Tibial nerve (tissue), 4 donors: Measurements from ENCODE around the gene RPLP1. TPM values are rescaled to one million over a fixed set of nuclear protein-coding genes. Genes with fewer than 3 reads are reported as not detected.
A peak's percentile ranks its signal among the peaks of the same experiment; 100 is the strongest.

Experiments used
- DNase-seq, 2 donors: peaks; one replicate each; pipeline ENCODE4 v3.0.0-alpha.2; 2019; ENCODE audit warnings: low spot score in 2 of 2
- H3K27ac ChIP-seq, 4 donors: fragments of 200-600 bp; sonication (generic) in 3 of 4; one replicate each; pipeline ENCODE4 v1.5.1; 2017 to 2019; ENCODE audit warnings: mild to moderate bottlenecking in 1 of 4
- H3K27me3 ChIP-seq, 2 donors: fragments of 200-600 bp; sonication (generic) in 1 of 2; one replicate each; pipeline versions ENCODE4 v1.5.1 to v1.6.0; 2017 to 2019
- H3K36me3 ChIP-seq, 3 donors: fragments of 200-600 bp; sonication (generic); one replicate each; pipeline ENCODE4 v1.5.1; 2018 to 2019
- H3K4me1 ChIP-seq, 4 donors: fragments of 200-600 bp; sonication (generic) in 3 of 4; one replicate each; pipeline ENCODE4 v1.5.1; 2017 to 2019
- H3K4me3 ChIP-seq, 4 donors: fragments of 200-600 bp; sonication (generic) in 3 of 4; one replicate each; pipeline ENCODE4 v1.5.1; 2017 to 2019; ENCODE audit warnings: mild to moderate bottlenecking in 1 of 4, moderate library complexity in 1 of 4
- H3K9me3 ChIP-seq, 4 donors: fragments of 200-600 bp; sonication (generic) in 3 of 4; one replicate each; pipeline ENCODE4 v1.5.1; 2017 to 2019
- EP300 ChIP-seq, 2 donors: sonication (generic); formaldehyde crosslinking; IDR thresholded peaks; one replicate each; pipeline ENCODE4 v1.6.1; 2017; ENCODE audit warnings: antibody characterized with exemption in 2 of 2, mild to moderate bottlenecking in 1 of 2
- POLR2A ChIP-seq, 2 donors: fragments of 450-650 bp; IDR thresholded peaks; one replicate each; pipeline ENCODE4 v1.6.1; 2017; ENCODE audit warnings: antibody characterized with exemption in 2 of 2, mild to moderate bottlenecking in 2 of 2, moderate library complexity in 2 of 2
- WGBS, 2 donors: methylation state at CpG; one replicate each; pipeline ENCODE4 v1.1.5; 2018; 5-methylcytosine and 5-hydroxymethylcytosine counted together
- total RNA-seq, 4 donors: library from RNA; depleted of rRNA; stranded (reverse); fragments of >200 nt; gene quantifications; one replicate each; pipeline ENCODE4 v1.1.0, GENCODE V29; 2016
- TF ChIP-seq, protein P1 (sequence below), 5 experiments: fragments of 200-600 bp in 3 of 5; fragments of 450-650 bp in 2 of 5; sonication (generic) in 3 of 5; IDR thresholded peaks; one replicate each; pipeline ENCODE4 v1.5.1; 2016 to 2019; ENCODE audit warnings: antibody characterized with exemption in 5 of 5, mild to moderate bottlenecking in 3 of 5, moderate library complexity in 2 of 5

RPLP1 gene
- total RNA-seq, 4 donors from 2014 or later = 435 to 693 (median 620) TPM

GRCh38 chr15:69479081-69479480 lies 26.5 kb downstream of the RPLP1 start:
- TF ChIP-seq, protein P1, sequence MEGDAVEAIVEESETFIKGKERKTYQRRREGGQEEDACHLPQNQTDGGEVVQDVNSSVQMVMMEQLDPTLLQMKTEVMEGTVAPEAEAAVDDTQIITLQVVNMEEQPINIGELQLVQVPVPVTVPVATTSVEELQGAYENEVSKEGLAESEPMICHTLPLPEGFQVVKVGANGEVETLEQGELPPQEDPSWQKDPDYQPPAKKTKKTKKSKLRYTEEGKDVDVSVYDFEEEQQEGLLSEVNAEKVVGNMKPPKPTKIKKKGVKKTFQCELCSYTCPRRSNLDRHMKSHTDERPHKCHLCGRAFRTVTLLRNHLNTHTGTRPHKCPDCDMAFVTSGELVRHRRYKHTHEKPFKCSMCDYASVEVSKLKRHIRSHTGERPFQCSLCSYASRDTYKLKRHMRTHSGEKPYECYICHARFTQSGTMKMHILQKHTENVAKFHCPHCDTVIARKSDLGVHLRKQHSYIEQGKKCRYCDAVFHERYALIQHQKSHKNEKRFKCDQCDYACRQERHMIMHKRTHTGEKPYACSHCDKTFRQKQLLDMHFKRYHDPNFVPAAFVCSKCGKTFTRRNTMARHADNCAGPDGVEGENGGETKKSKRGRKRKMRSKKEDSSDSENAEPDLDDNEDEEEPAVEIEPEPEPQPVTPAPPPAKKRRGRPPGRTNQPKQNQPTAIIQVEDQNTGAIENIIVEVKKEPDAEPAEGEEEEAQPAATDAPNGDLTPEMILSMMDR (IDR thresholded peaks at IDR 0.05) = no peak
- TF ChIP-seq EP300 (IDR thresholded peaks at IDR 0.05) (no peak), POLR2A (IDR thresholded peaks at IDR 0.05) (no peak)
- Histone ChIP-seq H3K4me1 (peaks cover 0 to 20% (median 2%) of the 10 kb centered on the region in 4 donors), H3K27me3 (no peaks in the 10 kb centered on the region), H3K27ac (peak overlapping the region in 1 of 4 donors; percentile 1), H3K9me3 (peaks cover 0 to 7% (median 0%) of the 10 kb centered on the region in 4 donors), H3K36me3 (no peaks in the 10 kb centered on the region), H3K4me3 (no peak overlapping the region)
- no peak for DNase-seq
- WGBS, 2 donors = 84 to 88% methylated on average over 3 to 4 of the region's 4 CpGs

- Histone ChIP-seq H3K36me3 (no peaks in the 10 kb centered on the region), H3K27ac (no peak overlapping the region), H3K27me3 (no peaks in the 10 kb centered on the region), H3K4me3 (no peak overlapping the region), H3K4me1 (peaks cover 0 to 29% (median 2%) of the 10 kb centered on the region in 4 donors), H3K9me3 (peaks cover 0 to 7% (median 0%) of the 10 kb centered on the region in 4 donors)
- TF ChIP-seq POLR2A (IDR thresholded peaks at IDR 0.05) (no peak), EP300 (IDR thresholded peaks at IDR 0.05) (no peak)
- 98 to 100% methylated on average over 2 of the region's 2 CpGs for WGBS, 2 donors
- DNase-seq = no peak
These were observed 27.4 kb downstream of the RPLP1 start for GRCh38 chr15:69479971-69480370.

- TF ChIP-seq POLR2A (IDR thresholded peaks at IDR 0.05) = no peak
- TF ChIP-seq EP300 (IDR thresholded peaks at IDR 0.05) = no peak
- TF ChIP-seq, protein P1 (IDR thresholded peaks at IDR 0.05) = no peak
- Histone ChIP-seq H3K4me3 (no peak overlapping the region), H3K27ac (peak overlapping the region in 2 of 4 donors; percentile 3 to 42), H3K36me3 (no peaks in the 10 kb centered on the region), H3K9me3 (peaks cover 0 to 13% (median 0%) of the 10 kb centered on the region in 4 donors), H3K4me1 (peaks cover 0 to 34% (median 2%) of the 10 kb centered on the region in 4 donors), H3K27me3 (no peaks in the 10 kb centered on the region)
- no peak for DNase-seq
- WGBS, 2 donors = 58 to 68% methylated on average over 3 of the region's 3 CpGs
These were observed 28.3 kb downstream of the RPLP1 start for GRCh38 chr15:69480932-69481331.

- Histone ChIP-seq H3K27me3 (no peaks in the 10 kb centered on the region), H3K9me3 (peaks cover 0 to 14% (median 0%) of the 10 kb centered on the region in 4 donors), H3K4me3 (no peak overlapping the region), H3K4me1 (peaks cover 0 to 49% (median 2%) of the 10 kb centered on the region in 4 donors), H3K36me3 (no peaks in the 10 kb centered on the region), H3K27ac (peak overlapping the region in 1 of 4 donors; percentile 5)
- TF ChIP-seq, protein P1 (IDR thresholded peaks at IDR 0.05) = no peak
- TF ChIP-seq POLR2A (IDR thresholded peaks at IDR 0.05) = no peak
- no peak for TF ChIP-seq EP300 (IDR thresholded peaks at IDR 0.05)
- no peak for DNase-seq
- WGBS, 2 donors = 93 to 94% methylated on average over 3 to 4 of the region's 4 CpGs
These were observed 30.2 kb downstream of the RPLP1 start for GRCh38 chr15:69482686-69483256.

DNA sequence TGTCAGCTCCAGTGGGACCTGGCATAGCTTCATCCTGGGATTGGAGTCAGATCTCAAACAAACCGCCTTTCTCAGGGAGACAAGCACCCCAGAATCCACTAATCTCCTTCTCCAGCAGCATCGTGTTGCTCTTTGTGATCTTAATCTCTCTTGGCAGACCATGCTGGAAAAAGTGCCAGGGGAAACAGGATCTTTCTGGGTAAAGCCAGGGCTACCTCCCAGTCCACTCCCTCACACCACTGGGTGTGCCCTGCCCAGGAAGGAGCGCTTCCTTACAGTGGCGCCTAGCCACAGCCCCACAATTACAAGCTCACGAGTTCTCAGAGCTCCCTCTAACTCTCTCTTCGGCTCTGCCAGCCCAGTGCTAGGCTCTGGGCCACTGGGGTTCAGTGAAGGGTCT lies 32.2 kb downstream of the RPLP1 start:
- Histone ChIP-seq H3K9me3 (peaks cover 0 to 11% (median 0%) of the 10 kb centered on the region in 4 donors), H3K27me3 (no peaks in the 10 kb centered on the region), H3K4me3 (no peak overlapping the region), H3K27ac (peak overlapping the region in 1 of 4 donors; percentile 26), H3K36me3 (no peaks in the 10 kb centered on the region), H3K4me1 (peaks cover 0 to 59% (median 8%) of the 10 kb centered on the region in 4 donors)
- no peak for DNase-seq
- 64 to 66% methylated on average over 6 of the region's 6 CpGs for WGBS, 2 donors
- TF ChIP-seq, protein P1 (IDR thresholded peaks at IDR 0.05) = no peak
- TF ChIP-seq EP300 (IDR thresholded peaks at IDR 0.05) (no peak), POLR2A (IDR thresholded peaks at IDR 0.05) (no peak)
